NCI-H187 treated with DMSO at 0.1 percent for 48 hours (cell line): Measurements from ENCODE around the gene COL8A1.

Experiments
- DNase-seq: peaks from one replicate; lab custom pipeline; 2025; lab: John Stamatoyannopoulos, UW

Gene COL8A1

GRCh38 chr3:99845999-99846398, 207.6 kb downstream of the COL8A1 start:
- no peak for DNase-seq

GRCh38 chr3:99846477-99847160, 208.2 kb downstream of the COL8A1 start:
- no peak for DNase-seq

GRCh38 chr3:99848433-99848832, 210.0 kb downstream of the COL8A1 start:
- DNase-seq: no peak
